WI38 (cell line): ENCODE data around the gene CHD1.

ENCODE experiments used
- H3K4me3 ChIP-seq: 2 replicates; pipeline ENCODE4 v1.5.1; 2011; ENCODE audit warnings: low read depth, mild to moderate bottlenecking, control low read depth, low read length
- CTCF ChIP-seq: IDR thresholded peaks from 2 replicates; pipeline ENCODE4 v1.5.1; 2012; ENCODE audit warnings: low read depth, mild to moderate bottlenecking, control low read depth, low read length

The CHD1 gene

GRCh38 chr5:98934546-98934945 is 5.7 kb upstream of the CHD1 start:
- TF ChIP-seq CTCF = no peak
- H3K4me3 ChIP-seq = no peak overlapping the region

- no peak for TF ChIP-seq CTCF
- no peak overlapping the region for H3K4me3 ChIP-seq
These were observed 4.8 kb upstream of the CHD1 start for GRCh38 chr5:98933445-98934072.

GRCh38 chr5:98930972-98931762 is 2.4 kb upstream of the CHD1 start:
- no peak overlapping the region for H3K4me3 ChIP-seq
- no peak for TF ChIP-seq CTCF

DNA sequence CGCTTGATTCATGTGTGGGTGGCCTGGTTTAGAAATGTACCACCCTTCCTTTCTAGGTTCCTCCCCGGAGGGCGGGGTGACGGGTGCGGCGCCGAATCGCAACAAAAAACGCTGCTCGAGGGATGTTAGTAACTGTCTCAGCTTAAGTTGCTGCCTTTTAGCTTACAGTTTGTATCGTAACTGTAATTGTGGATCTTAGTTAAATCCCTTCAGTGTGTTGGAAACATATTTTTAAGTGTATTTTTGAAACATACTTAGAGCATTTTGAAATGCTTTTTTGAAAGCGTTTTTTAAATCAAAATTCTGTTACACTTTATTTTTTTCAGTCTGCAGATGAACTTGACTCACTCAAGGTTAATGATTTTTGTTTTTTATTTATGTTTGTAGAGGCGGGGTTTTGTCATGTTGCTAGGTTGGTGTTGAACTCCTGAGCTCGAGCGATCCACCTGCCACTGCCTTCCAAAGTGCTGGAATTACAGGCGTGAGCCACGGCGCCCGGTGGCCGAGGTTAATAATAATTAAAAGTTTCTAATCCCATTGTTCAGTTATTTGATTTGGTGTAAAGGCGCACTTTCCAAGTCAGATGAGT is 997 bp upstream of the CHD1 start:
- H3K4me3 ChIP-seq = peak overlapping the region; percentile 86
- no peak for TF ChIP-seq CTCF

DNA sequence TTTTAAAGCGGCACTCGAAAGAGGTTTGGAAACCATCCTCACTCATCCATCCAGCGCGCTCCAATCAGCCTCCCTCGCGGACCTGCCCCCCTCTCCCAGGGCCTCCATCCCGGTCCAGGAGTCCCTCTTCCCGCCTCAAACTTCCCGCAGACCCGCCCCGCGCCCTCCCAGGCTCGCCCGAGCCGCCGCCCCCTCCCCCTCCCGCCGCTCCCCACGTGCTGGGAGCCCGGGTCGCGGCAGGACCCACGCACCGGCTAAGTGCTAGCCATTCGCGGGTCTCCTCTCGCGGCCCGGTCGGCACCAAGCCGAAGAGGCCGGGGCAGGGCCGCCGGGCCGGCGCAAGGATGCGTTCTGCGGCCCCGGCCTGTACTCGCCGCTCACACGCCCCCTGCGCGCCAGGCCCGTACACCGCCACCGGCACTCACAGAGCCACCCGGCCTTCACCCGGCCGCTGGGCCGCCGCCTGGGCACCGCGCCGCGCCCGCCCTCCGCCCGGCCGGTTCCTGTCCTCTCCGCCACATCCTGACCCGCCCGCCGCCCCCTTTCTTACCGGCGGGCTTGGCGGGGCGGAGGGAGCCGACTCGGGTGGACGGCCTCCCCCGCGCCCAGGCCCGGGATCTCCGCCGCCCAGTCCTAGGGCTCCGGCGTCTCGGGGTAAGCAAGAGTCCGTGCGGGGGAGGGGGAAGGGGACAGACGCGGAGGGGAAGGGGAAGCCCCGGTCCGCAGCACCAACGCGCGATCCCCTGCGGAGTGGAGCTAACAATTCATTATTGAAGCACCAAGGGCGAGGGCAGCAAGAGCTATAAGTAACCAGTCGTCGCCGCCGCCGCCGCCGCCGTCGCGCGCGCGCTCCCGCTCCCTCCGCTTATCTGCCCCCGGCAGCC is 576 bp downstream of the CHD1 start:
- TF ChIP-seq CTCF = no peak
- peak overlapping the region; percentile 86 for H3K4me3 ChIP-seq

- no peak for TF ChIP-seq CTCF
- peak overlapping the region; percentile 86 for H3K4me3 ChIP-seq
These were observed 1.4 kb downstream of the CHD1 start for GRCh38 chr5:98927242-98927988.
